DOHH2 (cell line): Measurements from ENCODE around the gene ECT2L.

ENCODE experiments used
- CTCF ChIP-seq: fragments of 200-600 bp; sonication (generic); IDR thresholded peaks from one replicate; pipeline ENCODE4 v1.5.1; 2014; ENCODE audit warnings: antibody characterized with exemption, mild to moderate bottlenecking, low read depth, low read length; ENCODE audit not compliant: poor library complexity, severe bottlenecking
- EZH2phosphoT487 ChIP-seq: fragments of 200-600 bp; sonication (generic); IDR thresholded peaks from 2 replicates; pipeline ENCODE4 v1.6.1; 2017; ENCODE audit warnings: borderline replicate concordance, mild to moderate bottlenecking, antibody characterized with exemption, low read length, moderate library complexity, mixed read lengths

- TF ChIP-seq CTCF: no peak
- no peak for TF ChIP-seq EZH2phosphoT487
These were observed 118.8 kb downstream of the ECT2L start for GRCh38 chr6:138914701-138915100.
